Stimulated activated CD4-positive, alpha-beta T cell treated with anti-CD3 and anti-CD28 coated beads, TNF-alpha, amount 100 ng/mL, for 1 hour (primary cell): ENCODE data around the gene PKD2.
"Not testable (repeated sequence)": the region's sequence is repeated elsewhere in the genome, so short reads cannot be mapped to it uniquely, and the experiment has no call there.

ENCODE experiments used
- DNase-seq, 3 donors: peaks; one replicate each; pipeline ENCODE4 v3.0.0-alpha.2; 2020; ENCODE audit warnings: low read depth in 3 of 3, low spot score in 1 of 3

Gene PKD2

GRCh38 chr4:88025868-88026661, 18.6 kb downstream of the PKD2 start:
- DNase-seq: not testable (repeated sequence)

GRCh38 chr4:88027611-88028608, 20.5 kb downstream of the PKD2 start:
- no peak for DNase-seq

- DNase-seq: no peak
Measured at GRCh38 chr4:88028946-88029345, 21.5 kb downstream of the PKD2 start.

- no peak for DNase-seq
Measured at GRCh38 chr4:88029556-88029955, 22.1 kb downstream of the PKD2 start.

- DNase-seq: no peak
Measured at GRCh38 chr4:88030565-88031310, 23.3 kb downstream of the PKD2 start.

GRCh38 chr4:88033309-88033708, 25.9 kb downstream of the PKD2 start:
- DNase-seq: no peak

GRCh38 chr4:88035292-88035691, 27.9 kb downstream of the PKD2 start:
- DNase-seq: no peak

- no peak for DNase-seq
Measured at GRCh38 chr4:88037447-88037846, 30.0 kb downstream of the PKD2 start.

- DNase-seq: no peak
Measured at GRCh38 chr4:88037936-88038335, 30.5 kb downstream of the PKD2 start.

- no peak for DNase-seq
Measured at GRCh38 chr4:88040707-88041106, 33.3 kb downstream of the PKD2 start.

GRCh38 chr4:88041626-88042025, 34.2 kb downstream of the PKD2 start:
- DNase-seq: no peak

- DNase-seq: no peak
Measured at GRCh38 chr4:88043001-88043400, 35.6 kb downstream of the PKD2 start.

- DNase-seq: no peak
Measured at GRCh38 chr4:88043586-88044340, 36.3 kb downstream of the PKD2 start.

GRCh38 chr4:88045021-88045420, 37.6 kb downstream of the PKD2 start:
- DNase-seq: no peak

GRCh38 chr4:88054229-88054628, 46.8 kb downstream of the PKD2 start:
- no peak for DNase-seq

GRCh38 chr4:88054901-88055300, 47.5 kb downstream of the PKD2 start:
- no peak for DNase-seq

- no peak for DNase-seq
Measured at GRCh38 chr4:88058295-88058694, 50.9 kb downstream of the PKD2 start.

GRCh38 chr4:88059766-88060165, 52.3 kb downstream of the PKD2 start:
- no peak for DNase-seq

GRCh38 chr4:88060431-88060830, 53.0 kb downstream of the PKD2 start:
- DNase-seq: no peak

- no peak for DNase-seq
Measured at GRCh38 chr4:88062311-88062710, 54.9 kb downstream of the PKD2 start.

- DNase-seq: no peak
Measured at GRCh38 chr4:88062843-88063242, 55.4 kb downstream of the PKD2 start.
